C4-2B (cell line): Measurements from ENCODE around the gene PRDM5.

Experiments
- CTCF ChIP-seq: fragments of 450-650 bp; conservative IDR thresholded peaks from 2 replicates; pipeline ENCODE4 v1.5.1; 2017; ENCODE audit warnings: mild to moderate bottlenecking
- ZFX ChIP-seq: fragments of 450-650 bp; IDR thresholded peaks from 2 replicates; pipeline ENCODE4 v1.6.1; 2017

DNA sequence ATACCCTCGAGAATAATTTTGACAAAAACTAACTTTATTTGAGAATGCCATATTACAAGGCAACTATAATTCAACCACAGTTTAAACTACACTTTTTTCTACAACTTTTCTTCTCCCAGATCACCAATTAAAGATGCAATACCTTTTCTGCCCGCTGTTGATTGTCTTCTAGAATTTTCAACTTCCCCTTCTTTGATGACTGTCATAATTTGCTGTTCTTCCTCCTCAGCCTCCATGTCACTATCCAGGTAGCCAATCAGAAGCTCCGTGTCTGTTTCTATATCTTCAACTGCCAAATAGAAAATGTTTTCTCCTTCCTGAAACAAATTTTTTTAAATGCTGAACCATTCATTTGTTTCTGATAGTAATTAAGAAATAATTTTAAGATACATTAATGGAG is 101.5 kb downstream of the PRDM5 start:
- TF ChIP-seq CTCF (no peak), ZFX (no peak)
